K562 (cell line): ENCODE measurements around the gene RNASEH2A. TPM values are rescaled to one million over a fixed set of nuclear protein-coding genes. Genes with fewer than 3 reads are reported as not detected.

ENCODE experiments used
- DDX20 ChIP-seq: fragments of 450-650 bp; IDR thresholded peaks from 2 replicates; pipeline ENCODE4 v1.6.1; 2016; ENCODE audit warnings: missing genetic modification characterization, low read depth, mild to moderate bottlenecking, missing compliant biosample characterization, moderate library complexity
- SP2 ChIP-seq: IDR thresholded peaks from 2 replicates; pipeline ENCODE4 v1.6.1; 2011; ENCODE audit warnings: mild to moderate bottlenecking, low read depth, low read length, moderate library complexity; ENCODE audit not compliant: poor library complexity, severe bottlenecking; ENCODE audit errors: extremely low read depth
- U2AF1 ChIP-seq: fragments of 200-400 bp; formaldehyde crosslinking; optimal IDR thresholded peaks from 2 replicates; pipeline ENCODE3; 2017; ENCODE audit warnings: mild to moderate bottlenecking, low read depth, low read length, moderate library complexity
- polyA plus RNA-seq, 8 experiments: library from polyadenylated mRNA; depleted of rRNA in 4 of 8; stranded (reverse) in 5 of 8; unstranded in 3 of 8; fragments of >200 nt; fragmentation: Nextera tagmentation in 2 of 8; fragmentation: Illumina TruSeq in 1 of 8; extraction: Ambion mirVana in 2 of 8; extraction: Trizol in 1 of 8; gene quantifications; 2 replicates each; pipeline versions ENCODE4 v1.2.1 to v1.2.3, GENCODE V29; 2011 to 2014; ENCODE audit warnings: inconsistent platforms in 1 of 8, missing spikeins in 1 of 8
- total RNA-seq, 7 experiments: library from RNA; depleted of rRNA in 6 of 7; stranded (reverse); fragments of >200 nt in 6 of 7; fragmentation: Illumina TruSeq in 2 of 7; extraction: Trizol in 2 of 7; gene quantifications; 2 replicates each; pipeline versions ENCODE4 v1.2.1 to v1.2.3, GENCODE V29; 2011 to 2021; ENCODE audit warnings: low replicate concordance in 1 of 7
- TF ChIP-seq, protein P1 (sequence below), 2 experiments: fragments of 450-650 bp in 1 of 2; sonication (generic) in 1 of 2; formaldehyde crosslinking in 1 of 2; IDR thresholded peaks; 2 replicates each; pipeline versions ENCODE4 v1.7.1 to v1.9.0; 2016 to 2022; ENCODE audit warnings: inconsistent platforms in 1 of 2, mild to moderate bottlenecking in 1 of 2, missing genetic modification reagents in 1 of 2

The RNASEH2A gene
- total and polyA plus RNA-seq, 9 of the 15 experiments (the other 6 are each of a cell fraction or from before 2014, with no cell fraction given), result 22.3 to 78.0 (median 61.7) TPM

DNA sequence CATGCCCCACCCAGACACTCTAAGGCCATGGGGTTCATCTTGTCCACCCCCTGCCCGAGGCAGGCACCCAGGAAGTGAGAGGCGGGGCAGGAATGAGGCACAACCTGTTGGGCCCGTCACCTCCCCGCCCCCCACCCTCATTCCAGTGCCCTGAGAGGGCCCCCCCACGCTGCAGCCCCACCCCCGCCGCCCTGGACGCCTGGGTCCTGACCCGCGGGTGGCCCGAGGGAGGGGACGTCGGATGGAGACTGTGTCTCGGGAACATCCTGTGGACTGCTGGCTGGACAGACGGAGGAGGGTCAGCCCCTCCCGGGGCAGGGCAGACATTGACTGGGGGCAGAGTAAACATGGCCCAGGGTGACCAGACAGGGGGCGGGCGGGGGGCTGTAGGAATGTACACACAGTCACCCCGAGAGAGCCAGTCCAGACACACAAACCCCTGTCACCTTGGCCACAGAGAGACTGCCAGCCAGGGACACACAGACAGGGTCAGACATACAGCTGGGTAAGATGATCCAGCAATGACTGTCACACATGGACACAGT, 22.5 kb upstream of the RNASEH2A start (continued):
- TF ChIP-seq SP2 (no peak), DDX20 (tag) (no peak), U2AF1 (no peak)
- TF ChIP-seq, protein P1, sequence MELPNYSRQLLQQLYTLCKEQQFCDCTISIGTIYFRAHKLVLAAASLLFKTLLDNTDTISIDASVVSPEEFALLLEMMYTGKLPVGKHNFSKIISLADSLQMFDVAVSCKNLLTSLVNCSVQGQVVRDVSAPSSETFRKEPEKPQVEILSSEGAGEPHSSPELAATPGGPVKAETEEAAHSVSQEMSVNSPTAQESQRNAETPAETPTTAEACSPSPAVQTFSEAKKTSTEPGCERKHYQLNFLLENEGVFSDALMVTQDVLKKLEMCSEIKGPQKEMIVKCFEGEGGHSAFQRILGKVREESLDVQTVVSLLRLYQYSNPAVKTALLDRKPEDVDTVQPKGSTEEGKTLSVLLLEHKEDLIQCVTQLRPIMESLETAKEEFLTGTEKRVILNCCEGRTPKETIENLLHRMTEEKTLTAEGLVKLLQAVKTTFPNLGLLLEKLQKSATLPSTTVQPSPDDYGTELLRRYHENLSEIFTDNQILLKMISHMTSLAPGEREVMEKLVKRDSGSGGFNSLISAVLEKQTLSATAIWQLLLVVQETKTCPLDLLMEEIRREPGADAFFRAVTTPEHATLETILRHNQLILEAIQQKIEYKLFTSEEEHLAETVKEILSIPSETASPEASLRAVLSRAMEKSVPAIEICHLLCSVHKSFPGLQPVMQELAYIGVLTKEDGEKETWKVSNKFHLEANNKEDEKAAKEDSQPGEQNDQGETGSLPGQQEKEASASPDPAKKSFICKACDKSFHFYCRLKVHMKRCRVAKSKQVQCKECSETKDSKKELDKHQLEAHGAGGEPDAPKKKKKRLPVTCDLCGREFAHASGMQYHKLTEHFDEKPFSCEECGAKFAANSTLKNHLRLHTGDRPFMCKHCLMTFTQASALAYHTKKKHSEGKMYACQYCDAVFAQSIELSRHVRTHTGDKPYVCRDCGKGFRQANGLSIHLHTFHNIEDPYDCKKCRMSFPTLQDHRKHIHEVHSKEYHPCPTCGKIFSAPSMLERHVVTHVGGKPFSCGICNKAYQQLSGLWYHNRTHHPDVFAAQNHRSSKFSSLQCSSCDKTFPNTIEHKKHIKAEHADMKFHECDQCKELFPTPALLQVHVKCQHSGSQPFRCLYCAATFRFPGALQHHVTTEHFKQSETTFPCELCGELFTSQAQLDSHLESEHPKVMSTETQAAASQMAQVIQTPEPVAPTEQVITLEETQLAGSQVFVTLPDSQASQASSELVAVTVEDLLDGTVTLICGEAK (IDR thresholded peaks at IDR 0.05), result no peak
- TF ChIP-seq, protein P1 (CRISPR knock-in tag; IDR thresholded peaks at IDR 0.05), result no peak
